ENCODE results near the gene SLC26A1.
"Not testable (repeated sequence)": the region's sequence is repeated elsewhere in the genome, so short reads cannot be mapped to it uniquely, and the experiment has no call there.

The SLC26A1 gene

DNA sequence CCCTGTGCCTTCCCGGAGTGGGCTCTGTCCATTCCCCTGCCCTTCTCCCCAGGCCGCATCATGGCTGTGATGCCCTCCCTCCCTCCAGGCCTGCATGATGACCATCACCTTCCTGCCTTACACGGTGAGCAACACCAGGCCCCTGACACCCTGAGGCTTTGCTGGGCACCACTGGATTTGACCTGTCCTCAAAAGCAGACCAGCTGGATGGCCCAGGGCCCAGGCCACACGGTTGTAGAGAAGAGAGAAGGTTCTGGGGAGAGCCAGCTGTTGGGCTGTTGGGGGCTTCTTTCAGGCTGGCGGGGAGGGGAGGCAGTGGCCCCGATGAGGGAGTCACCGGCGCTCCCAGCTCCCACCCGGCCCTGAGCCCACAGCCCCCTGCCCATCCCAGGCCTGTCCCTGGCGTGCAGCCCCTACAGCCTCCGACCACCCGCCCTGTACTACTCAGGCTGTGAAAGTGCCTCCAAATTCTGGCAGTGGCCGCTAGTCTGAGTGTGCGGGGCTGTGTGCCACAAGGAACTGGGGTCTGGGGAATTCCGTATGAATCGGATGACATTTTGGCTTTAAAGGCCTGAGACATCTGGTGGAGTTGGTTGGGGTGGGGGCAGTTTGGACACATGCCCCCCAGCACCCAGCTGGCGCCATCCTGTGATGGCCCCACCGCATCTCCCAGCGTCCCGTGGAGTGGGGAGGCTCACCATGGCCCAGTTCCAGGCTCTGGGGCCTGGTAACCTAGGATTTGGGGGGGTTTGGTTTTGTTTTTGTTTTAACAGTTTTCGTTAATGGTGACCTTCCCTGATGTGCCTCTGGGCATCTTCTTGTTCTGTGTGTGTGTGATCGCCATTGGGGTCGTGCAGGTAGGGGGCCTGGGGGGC, 41.4 kb downstream of the SLC26A1 start:
- DNase-seq = no peak

DNA sequence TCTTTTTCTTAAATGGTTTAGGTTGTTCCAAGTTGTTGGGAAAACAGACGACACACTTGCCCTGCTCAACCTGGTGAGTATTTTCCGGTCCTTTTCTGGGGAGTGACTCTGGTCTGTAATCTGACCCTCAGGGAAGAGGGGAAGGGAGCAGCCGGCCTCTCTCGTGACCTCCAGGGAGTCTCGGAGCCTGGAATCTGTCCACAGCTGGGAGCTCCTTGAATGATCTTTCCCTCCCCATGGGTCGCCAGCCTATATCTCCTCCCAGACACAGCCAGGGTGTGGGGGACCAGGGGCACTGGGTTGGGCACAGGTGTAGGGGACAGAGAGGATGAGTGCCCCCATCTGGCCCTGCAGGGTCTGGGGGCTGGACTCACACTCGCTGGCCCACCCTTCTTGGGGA, 42.0 kb downstream of the SLC26A1 start:
- DNase-seq = no peak

DNA sequence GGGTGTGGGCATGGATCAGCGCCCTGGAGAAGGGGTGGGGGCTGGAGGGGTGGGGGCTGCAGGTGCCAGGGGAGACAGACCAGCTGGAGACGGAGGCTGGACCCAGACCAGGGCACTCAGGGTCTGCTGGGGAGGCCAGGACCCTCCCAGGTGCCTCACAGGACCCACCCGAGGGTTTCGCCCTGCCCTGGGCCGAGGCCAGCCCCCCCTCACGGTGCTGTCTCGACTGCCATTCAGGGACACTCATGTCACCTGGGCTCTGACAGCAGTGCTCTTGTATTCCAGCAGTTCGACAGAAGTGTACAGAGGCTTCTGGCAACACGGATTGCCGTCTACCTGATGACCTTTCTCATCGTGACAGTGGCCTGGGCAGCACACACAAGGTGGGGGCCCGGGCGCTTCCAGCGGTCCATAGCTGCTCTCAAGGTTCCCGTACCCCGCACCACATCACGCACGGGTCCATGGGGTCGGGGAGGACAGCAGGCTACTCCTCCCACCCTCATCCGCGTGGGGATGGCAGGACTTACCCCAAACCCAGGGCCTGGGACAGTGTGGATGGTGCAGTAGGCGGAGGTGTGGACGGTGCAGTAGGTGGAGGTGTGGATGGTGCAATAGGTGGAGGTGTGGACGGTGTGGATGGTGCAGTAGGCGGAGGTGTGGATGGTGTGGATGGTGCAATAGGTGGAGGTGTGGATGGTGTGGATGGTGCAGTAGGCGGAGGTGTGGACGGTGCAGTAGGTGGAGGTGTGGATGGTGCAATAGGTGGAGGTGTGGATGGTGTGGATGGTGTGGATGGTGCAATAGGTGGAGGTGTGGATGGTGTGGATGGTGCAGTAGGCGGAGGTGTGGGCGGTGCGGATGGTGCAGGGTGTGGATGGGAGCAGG, 42.8 kb downstream of the SLC26A1 start:
- no peak for DNase-seq

DNA sequence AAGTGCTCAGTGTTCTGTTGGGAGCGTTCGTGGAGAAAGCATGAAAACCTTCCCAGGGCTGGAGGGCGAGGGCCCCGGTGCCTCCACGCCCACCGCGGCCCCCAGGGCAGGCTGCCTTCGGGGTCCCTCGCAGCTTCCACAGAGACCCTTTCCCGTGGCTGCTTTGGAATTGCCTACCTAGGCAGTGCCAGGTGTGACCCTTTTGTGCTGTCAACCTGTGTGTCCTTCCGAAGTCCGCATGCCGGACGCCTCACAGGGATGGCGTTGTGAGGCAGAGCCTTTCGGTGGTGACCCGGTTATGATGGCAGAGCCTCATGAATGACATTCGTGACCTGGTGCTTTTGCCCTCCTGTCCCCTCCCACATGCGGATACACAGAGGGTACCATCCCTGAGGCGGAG, 43.5 kb downstream of the SLC26A1 start:
- no peak for DNase-seq

DNA sequence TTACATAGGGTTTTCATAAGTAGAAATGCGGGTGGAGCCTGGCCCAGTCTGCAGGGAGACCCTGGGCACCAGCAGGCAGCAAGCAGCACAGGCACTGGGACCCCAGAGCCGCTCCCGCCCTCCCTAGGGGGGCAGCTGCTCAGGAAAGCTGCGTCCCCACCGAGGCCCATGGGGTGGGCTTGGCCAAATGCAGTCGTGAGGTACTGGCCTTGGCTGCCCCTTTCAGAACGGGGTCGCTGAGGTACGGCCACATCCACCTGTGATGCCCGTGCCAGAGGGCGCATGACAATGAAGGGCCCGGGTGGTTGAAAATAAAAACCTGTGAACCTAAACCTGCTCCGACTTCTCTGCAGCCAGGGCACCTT, 44.3 kb downstream of the SLC26A1 start:
- DNase-seq = no peak

DNA sequence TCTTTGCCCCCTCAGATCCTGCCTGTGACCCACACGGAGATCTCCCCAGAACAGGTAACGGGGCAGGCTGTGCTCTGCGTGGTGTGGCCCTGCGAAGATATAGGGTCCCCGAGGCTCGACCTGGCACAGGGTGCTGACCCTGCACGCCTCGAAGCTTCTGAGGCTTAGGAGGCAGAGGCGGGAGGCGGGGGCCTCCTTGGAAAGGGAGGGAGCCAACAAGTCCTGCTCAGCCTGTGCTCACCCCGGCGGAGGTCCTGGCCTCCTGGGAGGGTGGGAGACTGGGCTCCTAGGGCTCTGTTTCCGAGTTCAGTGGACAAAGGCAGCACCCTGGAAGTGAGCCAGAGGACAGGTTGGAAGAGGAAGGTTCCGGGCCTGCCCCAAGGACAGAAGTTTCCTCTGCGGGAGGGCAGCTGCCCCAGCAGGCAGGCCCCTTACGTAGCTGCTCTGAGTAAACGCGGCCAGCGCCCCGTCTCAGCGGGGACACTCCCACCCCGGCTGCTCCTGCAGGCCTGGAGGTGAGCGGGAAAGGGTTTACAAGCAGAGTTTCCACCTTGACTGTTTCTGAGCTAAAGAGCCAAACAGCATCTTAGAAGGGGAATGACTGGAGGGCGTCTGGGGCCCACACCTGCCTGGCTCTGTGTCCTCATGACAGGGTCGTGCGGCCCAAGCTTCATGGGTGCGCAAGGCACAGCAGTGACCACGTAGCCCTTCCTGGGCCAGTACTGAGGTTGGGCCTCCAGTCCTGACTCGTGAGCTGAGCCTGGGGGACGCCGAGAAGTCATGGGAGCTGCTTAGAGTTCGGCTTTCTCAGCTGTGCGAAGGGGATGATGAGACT, 44.9 kb downstream of the SLC26A1 start:
- DNase-seq = no peak

DNA sequence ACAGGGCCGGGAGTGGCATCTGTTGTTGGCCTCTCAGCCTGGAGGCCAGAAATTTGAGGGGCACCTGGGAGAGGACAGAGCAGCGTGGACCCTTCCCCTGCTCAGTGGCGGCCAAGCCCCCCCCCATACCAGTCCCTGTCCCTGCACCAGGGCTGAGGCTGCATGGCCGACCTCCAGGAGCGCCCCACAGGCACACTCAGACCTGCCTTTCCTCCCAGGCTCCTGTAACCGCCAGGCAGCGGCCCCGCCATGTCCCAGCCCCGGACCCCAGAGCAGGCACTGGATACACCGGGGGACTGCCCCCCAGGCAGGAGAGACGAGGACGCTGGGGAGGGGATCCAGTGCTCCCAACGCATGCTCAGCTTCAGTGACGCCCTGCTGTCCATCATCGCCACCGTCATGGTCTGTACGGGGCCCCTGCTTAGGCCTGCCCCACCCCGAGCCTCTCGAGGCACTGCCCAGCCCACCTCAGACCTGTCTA, 45.7 kb downstream of the SLC26A1 start:
- DNase-seq = no peak

DNA sequence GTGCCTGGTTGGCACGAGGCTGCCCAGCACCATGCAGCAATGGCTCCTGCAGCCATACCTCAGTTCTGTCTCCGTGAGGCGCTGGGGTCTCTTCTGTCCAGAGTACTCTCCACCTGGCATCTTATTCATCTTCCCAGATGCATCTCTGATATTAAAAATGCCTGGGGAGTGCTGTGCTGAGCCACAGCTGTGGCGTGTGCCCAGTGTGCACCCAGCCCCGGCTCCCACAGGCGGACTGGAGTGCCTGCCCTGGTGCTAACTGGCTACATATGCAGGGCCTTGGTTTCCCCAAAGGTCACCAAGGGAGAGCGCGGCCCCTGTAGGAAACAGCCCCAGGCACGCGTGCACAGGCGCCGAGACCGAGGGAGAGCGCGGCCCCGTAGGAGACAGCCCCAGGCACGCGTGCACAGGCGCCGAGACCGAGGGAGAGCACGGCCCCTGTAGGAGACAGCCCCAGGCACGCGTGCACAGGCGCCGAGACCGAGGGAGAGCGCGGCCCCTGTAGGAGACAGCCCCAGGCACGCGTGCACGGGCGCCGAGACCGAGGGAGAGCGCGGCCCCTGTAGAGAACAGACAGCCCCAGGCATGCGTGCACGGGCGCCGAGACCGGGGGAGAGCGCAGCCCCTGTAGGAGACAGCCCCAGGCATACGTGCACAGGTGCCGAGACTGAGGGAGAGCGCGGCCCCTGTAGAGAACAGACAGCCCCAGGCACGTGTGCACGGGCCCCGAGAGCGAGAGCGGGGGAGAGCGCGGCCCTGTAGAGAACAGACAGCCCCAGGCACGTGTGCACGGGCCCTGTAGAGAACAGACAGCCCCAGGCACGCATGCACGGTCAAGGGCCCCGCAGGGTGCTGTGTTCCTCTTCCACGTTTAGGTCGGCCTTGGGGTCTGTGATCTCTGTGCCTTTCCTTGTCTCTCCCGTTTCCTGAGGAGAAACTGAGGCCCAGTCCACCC, 46.4 kb downstream of the SLC26A1 start:
- DNase-seq = no peak

DNA sequence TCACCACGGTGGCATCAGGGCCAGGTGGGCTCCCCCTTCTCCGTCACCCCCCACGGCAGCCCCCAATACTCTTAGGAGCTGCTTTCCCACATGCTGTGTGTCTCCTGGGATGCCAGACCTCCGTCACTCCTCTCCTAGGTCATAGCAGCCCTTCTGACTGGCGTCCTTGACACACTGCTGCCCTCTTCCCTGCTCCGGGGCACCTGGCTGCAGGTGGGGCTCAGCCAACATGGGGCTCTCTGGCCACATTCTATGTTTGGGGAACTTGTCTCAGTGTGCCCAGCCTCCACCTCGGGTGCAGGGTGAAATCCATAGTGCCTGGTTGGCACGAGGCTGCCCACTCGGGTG, 47.1 kb downstream of the SLC26A1 start:
- no peak for DNase-seq

DNA sequence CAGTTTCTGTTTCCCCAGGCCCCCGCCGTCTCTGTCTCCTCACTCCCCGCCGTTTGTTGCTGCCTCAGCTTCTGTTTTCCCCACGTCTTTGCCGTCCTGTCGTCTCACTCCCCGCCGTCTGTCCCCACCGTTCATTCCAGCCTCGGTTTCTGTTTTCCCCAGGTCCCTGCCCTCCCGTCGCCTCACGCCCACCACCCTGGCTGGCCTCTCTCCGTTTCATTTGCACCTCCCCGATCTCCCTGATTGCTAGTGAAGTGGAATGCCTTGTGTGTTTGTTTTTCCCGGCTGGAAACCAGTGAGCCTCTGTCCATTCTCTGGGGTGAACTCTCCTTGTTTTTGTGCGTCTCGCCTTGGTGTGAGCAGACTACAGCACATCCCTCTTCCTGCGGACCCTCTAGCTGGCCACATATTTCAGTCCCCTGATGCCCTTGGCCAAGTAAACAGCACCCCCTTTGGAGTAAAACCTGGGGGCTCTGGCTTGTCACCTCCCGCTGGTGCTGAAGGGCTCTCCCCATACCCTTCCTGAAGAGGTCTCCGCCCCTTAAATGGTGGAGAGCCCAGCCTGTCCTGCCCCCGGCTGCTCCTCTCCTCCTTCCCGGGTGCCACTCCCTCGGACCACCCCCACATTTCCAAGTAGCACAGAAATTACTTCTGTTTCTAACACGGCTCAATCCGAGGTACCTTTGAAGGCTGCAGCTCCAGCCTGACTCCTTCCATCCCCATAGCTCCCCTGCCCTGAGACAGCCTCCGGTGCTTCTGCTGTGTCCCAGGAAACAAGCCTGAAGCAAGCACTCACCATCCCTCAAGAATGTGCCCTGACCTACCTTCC, 47.7 kb downstream of the SLC26A1 start:
- DNase-seq = no peak

DNA sequence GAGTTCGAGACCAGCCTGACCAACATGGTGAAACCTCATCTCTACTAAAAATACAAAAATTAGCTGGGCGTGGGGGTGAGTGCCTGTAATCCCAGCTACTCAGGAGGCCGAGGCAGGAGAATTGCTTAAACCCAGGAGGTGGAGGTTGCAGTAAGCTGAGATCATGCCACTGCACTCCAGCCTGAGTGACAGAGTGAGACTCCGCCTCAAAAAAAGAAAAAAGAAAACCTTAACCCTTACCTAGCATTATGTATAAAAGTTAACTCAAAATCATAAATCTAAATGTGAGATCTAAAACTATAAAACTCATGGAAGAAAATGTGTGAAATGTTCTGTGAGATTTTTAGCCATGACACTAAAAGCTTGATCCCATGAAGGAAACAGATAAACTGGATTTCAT, 53.7 kb downstream of the SLC26A1 start:
- not testable (repeated sequence) for DNase-seq

All from activated CD4-positive, alpha-beta T cell treated with anti-CD3 and anti-CD28 coated beads, Interleukin-2, amount 50 U/mL, for 1 hour (primary cell).